Stimulated activated CD8-positive, alpha-beta memory T cell treated with anti-CD3 and anti-CD28 coated beads, Interleukin-4, amount 100 ng/mL, for 4 hours (primary cell): Measurements from ENCODE around the gene F13B.
"Not testable (repeated sequence)": the region's sequence is repeated elsewhere in the genome, so short reads cannot be mapped to it uniquely, and the experiment has no call there.

Source experiments
- DNase-seq, 2 donors: peaks; one replicate each; pipeline ENCODE4 v3.0.0-alpha.2; 2020; ENCODE audit warnings: low read depth in 2 of 2, low spot score in 1 of 2

F13B gene

GRCh38 chr1:197066719-197067456 lies at the start of gene F13B:
F13B (minus strand) TSS chr1:197067260; CDS start chr1:197067223, 37 bp downstream.
- DNase-seq, result no peak

GRCh38 chr1:197116156-197116555 lies 49.1 kb upstream of the F13B start:
- no peak for DNase-seq

- no peak for DNase-seq
Measured at GRCh38 chr1:197106869-197107268, 39.8 kb upstream of the F13B start.

GRCh38 chr1:197103300-197103699 lies 36.2 kb upstream of the F13B start:
- no peak for DNase-seq

GRCh38 chr1:197101978-197102377 lies 34.9 kb upstream of the F13B start:
- no peak for DNase-seq

- no peak for DNase-seq
Measured at GRCh38 chr1:197100677-197101076, 33.6 kb upstream of the F13B start.

GRCh38 chr1:197099444-197099843 lies 32.4 kb upstream of the F13B start:
- DNase-seq, result no peak

- DNase-seq, result not testable (repeated sequence)
Measured at GRCh38 chr1:197096971-197097370, 29.9 kb upstream of the F13B start.

- no peak for DNase-seq
Measured at GRCh38 chr1:197096137-197096536, 29.1 kb upstream of the F13B start.

- no peak for DNase-seq
Measured at GRCh38 chr1:197093226-197093885, 26.3 kb upstream of the F13B start.

- no peak for DNase-seq
Measured at GRCh38 chr1:197092491-197093023, 25.5 kb upstream of the F13B start.

- no peak for DNase-seq
Measured at GRCh38 chr1:197083474-197083873, 16.4 kb upstream of the F13B start.

GRCh38 chr1:197081117-197081753 lies 14.2 kb upstream of the F13B start:
- no peak for DNase-seq

- no peak for DNase-seq
Measured at GRCh38 chr1:197080323-197080722, 13.3 kb upstream of the F13B start.

GRCh38 chr1:197076585-197076984 lies 9.5 kb upstream of the F13B start:
- no peak for DNase-seq

- no peak for DNase-seq
Measured at GRCh38 chr1:197073978-197074377, 6.9 kb upstream of the F13B start.

GRCh38 chr1:197067457-197067818 lies 378 bp upstream of the F13B start:
- DNase-seq, result no peak

- DNase-seq, result no peak
Measured at GRCh38 chr1:197066277-197066676, 783 bp downstream of the F13B start.

GRCh38 chr1:197065559-197065958 lies 1.5 kb downstream of the F13B start:
- no peak for DNase-seq

- no peak for DNase-seq
Measured at GRCh38 chr1:197063212-197063611, 3.8 kb downstream of the F13B start.

- DNase-seq, result no peak
Measured at GRCh38 chr1:197062692-197063091, 4.4 kb downstream of the F13B start.

- no peak for DNase-seq
Measured at GRCh38 chr1:197049100-197049499, 18.0 kb downstream of the F13B start.
